ENCODE data around the gene RSPH9.

RSPH9 gene

GRCh38 chr6:43669050-43669921 lies 24.4 kb downstream of the RSPH9 start:
- DNase-seq = no peak

GRCh38 chr6:43669922-43670622 lies 25.2 kb downstream of the RSPH9 start:
- no peak for DNase-seq

GRCh38 chr6:43670623-43670986 lies 25.8 kb downstream of the RSPH9 start:
- DNase-seq = no peak

- no peak for DNase-seq
These were observed 26.4 kb downstream of the RSPH9 start for GRCh38 chr6:43671011-43671800.

GRCh38 chr6:43671801-43672690 lies 27.2 kb downstream of the RSPH9 start:
- DNase-seq = no peak

GRCh38 chr6:43673444-43674084 lies 28.7 kb downstream of the RSPH9 start:
- DNase-seq = no peak

GRCh38 chr6:43674291-43674690 lies 29.5 kb downstream of the RSPH9 start:
- no peak for DNase-seq

GRCh38 chr6:43674921-43675320 lies 30.1 kb downstream of the RSPH9 start:
- DNase-seq = no peak

- DNase-seq = no peak
These were observed 32.2 kb downstream of the RSPH9 start for GRCh38 chr6:43676962-43677606.

GRCh38 chr6:43677759-43678158 lies 32.9 kb downstream of the RSPH9 start:
- no peak for DNase-seq

- DNase-seq = no peak
These were observed 33.5 kb downstream of the RSPH9 start for GRCh38 chr6:43678341-43678740.

GRCh38 chr6:43679057-43679456 lies 34.2 kb downstream of the RSPH9 start:
- no peak for DNase-seq

- no peak for DNase-seq
These were observed 35.7 kb downstream of the RSPH9 start for GRCh38 chr6:43680308-43681200.

- DNase-seq = no peak
These were observed 36.5 kb downstream of the RSPH9 start for GRCh38 chr6:43681303-43681702.

- DNase-seq = no peak
These were observed 38.0 kb downstream of the RSPH9 start for GRCh38 chr6:43682724-43683429.

- DNase-seq = no peak
These were observed 39.0 kb downstream of the RSPH9 start for GRCh38 chr6:43683708-43684455.

GRCh38 chr6:43687079-43687436 lies 42.2 kb downstream of the RSPH9 start:
- DNase-seq = no peak

GRCh38 chr6:43687437-43688347 lies 42.9 kb downstream of the RSPH9 start, which contains the start of gene MRPS18A:
Gene MRPS18A (minus strand): TSS chr6:43687791. CDS start chr6:43687779, 12 bp downstream.
- peak; percentile 73 for DNase-seq
